HG02642 (cell line): ENCODE data around the gene RIN3.

ENCODE experiments used
- ATAC-seq: cut with Tn5 transposase; IDR thresholded peaks from one replicate; pipeline ENCODE4 v1.9.1; 2021; ENCODE audit warnings: mild to moderate bottlenecking; ENCODE audit not compliant: unreplicated experiment, poor library complexity

The RIN3 gene

GRCh38 chr14:92590176-92590575 lies 76.6 kb downstream of the RIN3 start:
- ATAC-seq: no peak

DNA sequence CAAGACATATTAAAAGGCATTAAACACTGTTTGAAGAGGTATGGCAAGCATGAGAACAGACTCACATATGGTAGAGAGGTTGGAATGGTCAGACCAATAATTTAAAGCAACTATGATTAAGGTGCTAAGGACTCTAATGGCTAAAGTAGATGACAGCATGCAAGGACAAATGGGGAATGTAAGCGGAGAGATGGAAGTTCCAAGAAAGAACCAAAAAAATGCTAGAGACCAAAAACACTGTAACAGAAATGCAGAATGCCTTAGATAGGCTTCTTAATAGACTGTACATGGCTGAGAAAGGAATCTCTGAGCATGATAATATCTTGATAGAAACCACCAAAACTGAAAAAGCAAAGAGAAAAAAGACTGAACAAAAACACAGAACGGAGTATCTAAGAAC lies 77.4 kb downstream of the RIN3 start:
- ATAC-seq: no peak

DNA sequence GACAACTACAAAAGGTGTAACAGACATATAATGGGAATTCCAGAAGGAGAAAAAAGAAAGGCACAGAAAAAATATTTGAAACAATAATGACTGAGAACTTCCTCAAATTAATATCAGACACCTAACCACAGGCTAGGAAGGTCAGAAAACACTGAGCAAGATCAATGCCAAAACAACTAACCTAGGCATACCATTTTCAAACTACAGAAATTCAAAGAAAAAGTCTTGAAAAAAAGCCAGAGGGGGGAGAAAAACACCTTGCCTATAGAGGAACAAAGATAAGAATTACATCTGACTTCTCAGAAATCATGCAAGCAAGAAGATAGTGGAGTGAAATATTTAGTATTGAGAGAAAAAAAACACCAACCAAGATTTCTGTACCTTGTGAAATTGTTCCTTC lies 77.8 kb downstream of the RIN3 start:
- ATAC-seq: no peak

DNA sequence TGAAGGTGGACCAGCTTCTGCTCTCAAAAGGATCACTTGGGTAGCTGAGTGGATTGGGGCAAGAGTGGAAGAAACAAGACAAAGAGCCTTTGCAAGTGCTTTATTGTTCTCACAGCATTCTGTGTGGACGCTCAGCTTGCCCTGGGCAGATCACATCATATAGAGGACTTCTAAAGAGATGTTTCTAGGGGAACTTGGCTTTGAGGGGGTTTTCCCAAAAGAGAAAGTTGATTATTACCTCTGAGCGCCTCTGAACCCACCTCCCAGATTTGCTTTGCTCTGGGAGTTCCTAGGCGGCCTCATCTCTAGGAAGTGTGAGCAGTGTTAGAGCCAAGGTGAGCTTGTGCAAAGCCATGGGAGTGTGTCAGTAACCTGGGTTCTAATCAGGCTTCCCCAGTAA lies 81.7 kb downstream of the RIN3 start:
- ATAC-seq: no peak

- no peak for ATAC-seq
These were observed 82.8 kb downstream of the RIN3 start for GRCh38 chr14:92596331-92596907.

DNA sequence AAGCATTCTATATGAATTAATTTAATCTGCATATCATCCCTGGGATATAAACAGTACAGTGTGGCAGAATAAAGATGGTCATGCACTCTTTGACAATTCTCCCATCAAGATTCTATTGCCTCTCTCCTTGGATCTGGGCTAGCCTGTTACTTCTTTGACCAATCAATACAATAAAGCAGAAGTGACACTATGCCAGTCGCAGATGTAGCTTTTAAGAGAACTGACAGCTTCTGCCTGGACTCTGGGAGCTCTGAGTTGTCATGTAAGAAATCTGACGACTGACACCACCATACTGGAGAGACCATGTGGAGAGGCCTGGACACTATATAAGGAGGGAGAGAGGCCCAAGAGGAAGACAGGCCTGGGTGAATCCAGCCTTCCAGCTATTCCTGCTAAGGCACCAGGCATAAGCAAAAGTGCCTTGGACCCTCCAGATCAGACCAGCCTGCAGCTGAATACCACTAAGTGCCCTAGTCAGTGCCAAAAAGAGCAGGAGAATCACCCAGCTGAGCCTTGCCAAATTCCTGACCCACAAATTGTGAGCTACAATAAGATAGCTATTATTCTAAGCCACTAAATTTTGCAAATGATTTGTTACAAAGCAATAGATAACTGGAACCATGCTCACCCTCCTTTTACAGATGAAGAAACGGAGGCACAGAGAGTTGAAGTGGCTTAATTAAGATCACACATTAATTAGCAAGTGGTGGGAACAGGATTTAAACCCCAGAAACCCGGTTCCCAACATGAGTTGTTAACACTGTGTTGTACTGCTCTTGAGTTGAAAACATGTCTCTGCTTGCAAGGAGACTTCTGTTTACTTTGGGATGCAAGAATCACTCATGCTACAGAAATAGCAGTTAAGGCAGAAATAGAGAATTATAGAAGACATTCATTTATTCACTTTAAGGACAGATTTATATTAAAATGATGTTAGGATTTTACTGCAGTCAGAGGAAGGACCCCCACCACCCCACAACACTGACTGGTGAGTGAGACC lies 84.6 kb downstream of the RIN3 start:
- ATAC-seq: no peak

DNA sequence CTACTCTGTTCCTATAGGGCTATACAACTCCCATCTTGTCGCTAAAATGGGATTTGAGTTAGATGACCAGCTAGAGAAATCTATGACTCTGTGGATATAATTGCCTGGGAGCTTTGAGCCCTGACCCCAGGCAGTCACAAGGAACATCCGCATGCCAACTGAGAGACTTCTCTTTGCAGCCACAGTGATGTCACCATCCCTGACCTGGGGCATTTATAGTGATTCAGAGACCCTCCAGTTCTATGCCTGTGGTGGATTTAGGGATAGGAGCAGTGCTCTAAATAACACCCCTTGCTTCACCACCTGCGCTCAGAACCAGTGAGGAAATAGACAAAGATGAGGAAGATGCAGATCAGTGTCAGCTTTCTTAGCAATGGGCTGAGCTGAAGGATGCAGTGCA lies 86.2 kb downstream of the RIN3 start:
- ATAC-seq: no peak

- ATAC-seq: no peak
These were observed 86.9 kb downstream of the RIN3 start for GRCh38 chr14:92600318-92601053.

DNA sequence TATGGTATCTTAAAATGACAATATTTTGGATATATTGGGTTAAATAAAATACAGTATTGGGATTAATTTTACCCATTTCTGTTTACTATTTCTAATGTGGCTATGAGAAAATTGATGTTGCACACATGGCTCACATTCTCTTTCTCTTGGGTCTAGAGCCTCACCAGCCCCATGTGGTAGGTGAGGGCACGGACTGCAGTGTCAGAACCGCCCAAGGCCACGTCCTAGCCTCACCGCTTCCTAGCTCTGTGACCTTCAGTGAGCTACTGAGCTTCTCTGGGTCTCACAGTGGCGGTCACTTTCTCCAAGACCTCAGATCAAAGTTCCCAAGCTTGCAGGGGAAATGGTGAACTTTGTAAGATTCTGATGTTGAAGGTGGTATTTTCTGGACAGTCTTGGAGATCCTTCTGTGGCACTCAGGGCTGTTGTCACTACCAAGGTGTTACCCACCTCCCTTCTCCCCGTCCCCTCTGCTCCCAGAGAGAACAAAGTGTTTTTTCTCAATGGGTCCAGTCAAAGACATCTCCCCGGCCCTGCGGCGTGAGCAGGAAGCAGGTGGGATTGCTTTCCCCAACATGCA lies 87.6 kb downstream of the RIN3 start:
- no peak for ATAC-seq

- no peak for ATAC-seq
These were observed 88.3 kb downstream of the RIN3 start for GRCh38 chr14:92601757-92602417.

- no peak for ATAC-seq
These were observed 90.0 kb downstream of the RIN3 start for GRCh38 chr14:92603309-92604242.

DNA sequence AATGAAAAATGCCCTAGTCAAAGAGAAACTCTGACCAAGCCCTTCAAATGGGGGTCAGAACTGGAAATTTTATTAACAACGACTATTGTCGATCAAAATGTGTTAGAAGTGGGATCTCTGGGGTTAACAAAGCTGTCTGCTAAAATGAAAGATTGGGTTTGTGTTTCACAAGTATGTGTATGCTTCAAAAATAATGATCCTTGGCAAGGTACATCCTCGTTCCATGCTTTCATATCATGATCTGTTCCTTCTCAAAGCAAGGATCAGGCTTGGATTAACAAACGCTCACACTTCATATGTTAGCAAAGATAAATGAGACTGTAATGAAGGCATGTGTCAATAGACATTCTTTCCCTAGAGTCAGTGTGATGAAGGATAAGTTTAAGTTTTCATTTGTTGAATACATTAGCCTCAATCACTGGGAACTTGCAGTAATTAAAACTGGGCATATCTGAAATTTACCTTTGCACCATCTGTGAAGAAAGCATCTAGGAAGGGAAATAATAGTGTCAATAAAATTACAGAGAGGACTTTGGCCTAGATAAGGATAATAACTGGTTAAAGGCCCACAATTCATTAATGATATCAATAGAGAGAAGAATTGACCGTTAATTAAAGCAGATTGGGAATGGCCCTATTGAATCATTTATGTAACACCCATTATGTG lies 91.8 kb downstream of the RIN3 start:
- ATAC-seq: no peak

DNA sequence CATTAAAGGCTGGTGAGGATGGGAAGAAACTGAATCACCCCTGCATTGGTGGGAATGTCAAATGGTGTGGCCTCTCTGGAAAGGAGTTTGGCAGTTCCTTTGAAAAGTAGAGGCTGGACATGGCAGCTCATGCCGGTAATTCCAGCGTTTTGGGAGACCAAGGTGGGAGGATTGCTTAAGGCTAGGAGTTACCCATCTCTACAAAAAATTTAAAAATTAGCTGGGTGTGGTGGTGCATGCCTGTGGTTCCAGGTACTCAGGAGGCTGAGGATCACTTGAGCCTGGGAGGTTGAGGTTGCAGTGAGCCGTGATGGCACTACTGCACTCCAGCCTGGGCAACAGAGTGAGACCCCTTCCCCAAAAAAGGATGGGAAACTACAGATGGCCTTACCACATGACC lies 93.7 kb downstream of the RIN3 start:
- no peak for ATAC-seq

GRCh38 chr14:92607702-92608429 lies 94.3 kb downstream of the RIN3 start:
- ATAC-seq: no peak

DNA sequence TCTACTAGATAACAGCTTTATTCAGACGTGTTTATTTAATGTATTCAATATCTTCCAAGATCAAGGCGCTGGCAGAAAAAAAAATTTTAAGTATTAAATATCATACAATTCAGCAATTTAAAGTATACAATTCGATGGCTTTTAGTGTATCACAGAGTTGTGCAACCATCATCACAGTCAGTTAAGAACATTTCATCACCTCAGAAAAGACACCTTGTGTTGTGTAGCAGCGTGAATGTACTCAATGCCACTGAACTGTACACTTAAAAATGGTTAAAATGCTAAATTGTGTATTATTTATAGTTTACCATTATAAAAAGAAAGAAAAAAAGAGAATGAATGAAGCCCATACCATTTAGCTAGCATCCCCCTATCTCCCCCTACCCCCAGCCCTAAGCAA lies 96.4 kb downstream of the RIN3 start:
- no peak for ATAC-seq

DNA sequence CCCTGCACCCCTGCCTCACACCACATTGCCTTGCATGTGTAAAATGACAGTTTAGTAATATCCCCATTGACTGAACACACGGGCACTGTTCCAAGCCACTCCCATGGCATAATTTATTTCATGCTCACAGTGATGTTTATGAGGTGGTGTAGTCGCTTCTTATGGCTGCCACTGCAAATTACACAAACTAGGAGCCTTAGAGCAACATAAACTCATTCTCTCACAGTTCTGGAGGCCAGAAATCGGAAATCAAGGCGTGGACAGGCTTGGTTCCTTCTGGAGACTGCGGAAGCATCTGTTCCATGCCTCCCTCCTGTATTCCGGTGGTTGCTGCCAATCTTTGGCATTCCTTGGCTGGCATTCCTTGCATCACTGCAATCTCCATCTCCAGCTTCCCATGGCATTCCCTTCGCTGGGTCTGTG lies 97.3 kb downstream of the RIN3 start:
- no peak for ATAC-seq

DNA sequence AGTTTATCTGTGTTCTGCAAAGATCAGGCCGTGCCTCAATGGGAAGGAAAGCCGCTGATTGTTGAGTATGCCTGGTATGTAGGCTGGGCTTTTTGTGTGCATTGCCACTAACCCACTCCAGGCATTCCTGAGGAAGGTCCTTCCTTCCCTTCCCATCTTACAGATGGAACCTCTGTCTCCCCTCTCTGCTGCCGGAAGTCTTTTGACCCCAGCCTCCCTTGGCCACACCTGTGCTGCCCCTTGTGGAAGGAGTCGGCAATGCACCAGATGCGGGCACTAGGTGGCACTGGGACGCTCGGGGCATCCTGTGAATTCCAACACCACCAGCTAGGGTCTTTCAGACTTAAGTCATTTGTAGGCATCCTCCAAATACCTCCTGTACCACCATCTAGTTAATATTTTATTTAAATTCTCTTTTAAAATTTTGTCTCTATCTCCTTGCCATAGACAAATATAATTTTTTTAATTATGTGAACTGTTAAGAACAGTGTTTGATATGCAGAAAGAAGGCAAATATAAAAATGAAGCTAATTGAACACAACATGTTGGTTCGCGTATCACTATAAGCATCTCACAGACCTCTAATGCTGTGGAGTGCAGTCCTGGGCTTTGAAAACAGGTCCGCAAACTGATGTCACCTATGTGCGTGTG lies 99.6 kb downstream of the RIN3 start:
- ATAC-seq: no peak
